Measurements from ENCODE around the gene GFRA4. TPM values are rescaled to one million over a fixed set of nuclear protein-coding genes. Genes with fewer than 3 reads are reported as not detected.

The GFRA4 gene
- total and polyA plus RNA-seq, 9 donors = 0.22 TPM; not detected in 8

DNA sequence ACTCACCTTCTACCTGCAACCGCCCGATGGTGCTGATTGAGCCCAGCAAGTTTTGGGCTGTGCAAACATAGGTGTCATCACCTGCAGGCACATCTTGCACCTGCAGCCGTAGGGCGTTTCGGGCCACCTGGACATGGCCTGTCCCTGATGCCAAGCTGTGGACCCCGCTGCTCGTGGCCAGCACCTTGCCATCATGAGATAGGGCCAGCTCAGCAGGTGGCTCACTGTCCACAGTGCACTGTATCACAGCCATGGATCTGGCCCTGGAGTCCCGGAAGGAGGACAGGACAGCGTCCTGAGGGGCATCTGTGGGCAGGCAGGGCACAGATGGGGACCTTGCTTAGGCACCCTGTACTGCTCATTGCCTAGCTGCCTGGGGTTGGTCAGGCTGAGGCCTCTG lies 28.7 kb upstream of the GFRA4 start:
- intact Hi-C loops (cut with DNase I) = no loop called here
- H3K36me3 ChIP-seq = no peaks in the 10 kb centered on the region
- TF ChIP-seq POLR2A (IDR thresholded peaks at IDR 0.05) = no peak
- TF ChIP-seq EP300 (IDR thresholded peaks at IDR 0.05) = no peak
- TF ChIP-seq, protein P1, sequence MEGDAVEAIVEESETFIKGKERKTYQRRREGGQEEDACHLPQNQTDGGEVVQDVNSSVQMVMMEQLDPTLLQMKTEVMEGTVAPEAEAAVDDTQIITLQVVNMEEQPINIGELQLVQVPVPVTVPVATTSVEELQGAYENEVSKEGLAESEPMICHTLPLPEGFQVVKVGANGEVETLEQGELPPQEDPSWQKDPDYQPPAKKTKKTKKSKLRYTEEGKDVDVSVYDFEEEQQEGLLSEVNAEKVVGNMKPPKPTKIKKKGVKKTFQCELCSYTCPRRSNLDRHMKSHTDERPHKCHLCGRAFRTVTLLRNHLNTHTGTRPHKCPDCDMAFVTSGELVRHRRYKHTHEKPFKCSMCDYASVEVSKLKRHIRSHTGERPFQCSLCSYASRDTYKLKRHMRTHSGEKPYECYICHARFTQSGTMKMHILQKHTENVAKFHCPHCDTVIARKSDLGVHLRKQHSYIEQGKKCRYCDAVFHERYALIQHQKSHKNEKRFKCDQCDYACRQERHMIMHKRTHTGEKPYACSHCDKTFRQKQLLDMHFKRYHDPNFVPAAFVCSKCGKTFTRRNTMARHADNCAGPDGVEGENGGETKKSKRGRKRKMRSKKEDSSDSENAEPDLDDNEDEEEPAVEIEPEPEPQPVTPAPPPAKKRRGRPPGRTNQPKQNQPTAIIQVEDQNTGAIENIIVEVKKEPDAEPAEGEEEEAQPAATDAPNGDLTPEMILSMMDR (IDR thresholded peaks at IDR 0.05) = no peak
- H3K27ac ChIP-seq = no peak overlapping the region
- no peak overlapping the region for H3K4me3 ChIP-seq
- WGBS, 3 donors = 92 to 97% (median 96%) methylated on average over 9 of the region's 9 CpGs
- DNase-seq = no peak
- H3K27me3 ChIP-seq = no peaks in the 10 kb centered on the region
- peaks cover 2% of the 10 kb centered on the region for H3K4me1 ChIP-seq (ENCODE audit: insufficient read depth)
- H3K9me3 ChIP-seq = no peaks in the 10 kb centered on the region

DNA sequence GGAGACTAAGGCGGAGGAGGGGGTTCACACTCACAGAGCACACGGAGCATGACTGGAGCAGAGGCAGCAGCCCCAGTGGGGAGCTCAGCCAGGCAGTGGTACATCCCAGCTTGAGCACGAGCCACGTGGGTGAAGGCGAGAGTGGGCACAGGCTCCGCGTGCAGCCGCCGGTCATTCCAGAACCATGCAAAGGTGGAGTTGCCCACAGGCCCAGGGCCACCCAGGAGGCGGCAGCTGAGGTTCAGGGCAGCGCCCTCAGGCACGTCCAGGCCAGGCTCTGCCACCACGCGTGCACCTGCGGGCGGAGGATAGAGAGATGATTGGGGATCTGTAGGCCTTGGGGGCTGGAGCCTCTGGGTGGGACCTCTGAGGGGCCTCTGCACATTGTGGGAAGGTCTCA lies 28.1 kb upstream of the GFRA4 start:
- H3K4me1 ChIP-seq (ENCODE audit: insufficient read depth) = peaks cover 5% of the 10 kb centered on the region
- intact Hi-C loops (cut with DNase I) = no loop called here
- H3K9me3 ChIP-seq = no peaks in the 10 kb centered on the region
- WGBS, 3 donors = 86 to 92% (median 92%) methylated on average over 12 to 16 of the region's 16 CpGs
- H3K27me3 ChIP-seq = no peaks in the 10 kb centered on the region
- TF ChIP-seq POLR2A (IDR thresholded peaks at IDR 0.05) (no peak), EP300 (IDR thresholded peaks at IDR 0.05) (no peak)
- TF ChIP-seq, protein P1 (IDR thresholded peaks at IDR 0.05) = no peak
- no peaks in the 10 kb centered on the region for H3K36me3 ChIP-seq
- DNase-seq = no peak
- H3K4me3 ChIP-seq = no peak overlapping the region
- no peak overlapping the region for H3K27ac ChIP-seq

DNA sequence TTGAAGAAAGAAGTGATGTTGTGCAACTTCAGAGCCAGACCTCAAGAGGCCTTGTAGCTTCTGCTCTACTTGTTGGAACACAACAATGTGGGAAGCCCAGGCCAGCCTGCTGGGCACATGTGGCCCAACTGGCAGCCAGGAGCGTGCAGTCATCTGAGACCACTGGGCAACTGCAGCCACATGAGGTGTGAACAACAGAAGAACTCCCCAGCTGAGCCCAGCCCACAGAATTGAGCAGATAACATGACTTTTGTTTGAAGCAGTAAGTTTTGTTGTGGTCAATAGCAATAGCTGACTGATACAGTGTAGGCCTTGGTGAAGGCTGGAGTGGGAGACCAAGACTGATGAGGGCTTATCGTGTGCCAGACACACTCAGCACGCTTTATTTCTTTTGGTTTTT lies 27.2 kb upstream of the GFRA4 start:
- TF ChIP-seq, protein P1 (IDR thresholded peaks at IDR 0.05) = no peak
- TF ChIP-seq POLR2A (IDR thresholded peaks at IDR 0.05) (no peak), EP300 (IDR thresholded peaks at IDR 0.05) (no peak)
- intact Hi-C loops (cut with DNase I) = no loop called here
- WGBS, 3 donors = 97% methylated on average over 3 of the region's 3 CpGs

DNA sequence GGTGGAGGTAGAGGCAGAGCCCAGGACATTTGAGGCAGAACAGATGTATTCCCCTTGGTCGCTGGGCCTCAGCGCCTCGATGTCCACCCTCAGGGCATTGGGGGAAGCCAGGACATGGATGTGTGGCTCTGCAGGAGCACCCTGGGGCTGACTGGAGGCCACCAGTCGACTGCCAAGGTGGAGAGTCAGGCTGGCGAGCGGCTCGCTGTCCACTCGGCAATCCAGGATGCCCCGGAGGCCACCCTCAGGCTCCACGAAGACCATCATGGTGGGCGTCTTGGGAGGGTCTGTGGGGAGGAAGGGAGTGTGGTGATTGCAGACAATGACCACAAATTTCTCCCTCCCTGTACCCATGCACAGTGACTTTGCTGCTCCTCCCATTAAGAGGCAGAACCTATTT lies 26.8 kb upstream of the GFRA4 start:
- Histone ChIP-seq H3K27ac (no peak overlapping the region), H3K36me3 (no peaks in the 10 kb centered on the region), H3K9me3 (no peaks in the 10 kb centered on the region), H3K4me1 (ENCODE audit: insufficient read depth) (peaks cover 6% of the 10 kb centered on the region), H3K4me3 (no peak overlapping the region), H3K27me3 (no peaks in the 10 kb centered on the region)
- WGBS, 3 donors = 93 to 94% (median 94%) methylated on average over 11 of the region's 11 CpGs
- intact Hi-C loops (cut with DNase I) = loop anchor here in 1 of 4 donors (10.0 kb wide), 1 partner anchor 75 kb away; the partner anchor contains the start of gene ADISSP
- no peak for DNase-seq
- TF ChIP-seq, protein P1 (IDR thresholded peaks at IDR 0.05) = no peak
- no peak for TF ChIP-seq EP300 (IDR thresholded peaks at IDR 0.05)
- no peak for TF ChIP-seq POLR2A (IDR thresholded peaks at IDR 0.05)

More for the DNA sequence above, 27.2 kb upstream of the GFRA4 start:
- DNase-seq = no peak
- no peak overlapping the region for H3K27ac ChIP-seq
- no peaks in the 10 kb centered on the region for H3K9me3 ChIP-seq
- peaks cover 6% of the 10 kb centered on the region for H3K4me1 ChIP-seq (ENCODE audit: insufficient read depth)
- no peaks in the 10 kb centered on the region for H3K27me3 ChIP-seq
- no peaks in the 10 kb centered on the region for H3K36me3 ChIP-seq
- H3K4me3 ChIP-seq = no peak overlapping the region

All from ovary (tissue), 9 donors.